Epidermal melanocyte (primary cell): Measurements from ENCODE around the gene KCNQ2.
"Not testable (repeated sequence)": the region's sequence is repeated elsewhere in the genome, so short reads cannot be mapped to it uniquely, and the experiment has no call there.

Experiments
- DNase-seq: peaks from one replicate; pipeline ENCODE4 v3.0.0; 2011; ENCODE audit warnings: low spot score; ENCODE audit not compliant: insufficient read length

KCNQ2 gene

GRCh38 chr20:63491078-63491477, 18.6 kb upstream of the KCNQ2 start:
- no peak for DNase-seq

- DNase-seq, result no peak
Measured at GRCh38 chr20:63490416-63490815, 18.0 kb upstream of the KCNQ2 start.

GRCh38 chr20:63488315-63489251, 16.1 kb upstream of the KCNQ2 start:
- no peak for DNase-seq

- no peak for DNase-seq
Measured at GRCh38 chr20:63487781-63488241, 15.4 kb upstream of the KCNQ2 start.

GRCh38 chr20:63487116-63487764, 14.8 kb upstream of the KCNQ2 start:
- DNase-seq, result no peak

- no peak for DNase-seq
Measured at GRCh38 chr20:63486300-63486855, 13.9 kb upstream of the KCNQ2 start.

- no peak for DNase-seq
Measured at GRCh38 chr20:63484651-63485403, 12.4 kb upstream of the KCNQ2 start.

- DNase-seq, result no peak
Measured at GRCh38 chr20:63484236-63484635, 11.8 kb upstream of the KCNQ2 start.

- DNase-seq, result no peak
Measured at GRCh38 chr20:63483834-63484233, 11.4 kb upstream of the KCNQ2 start.

- DNase-seq, result no peak
Measured at GRCh38 chr20:63482021-63482587, 9.6 kb upstream of the KCNQ2 start.

- DNase-seq, result no peak
Measured at GRCh38 chr20:63481503-63481902, 9.0 kb upstream of the KCNQ2 start.

- DNase-seq, result not testable (repeated sequence)
Measured at GRCh38 chr20:63479695-63480419, 7.4 kb upstream of the KCNQ2 start.

GRCh38 chr20:63478346-63479302, 6.2 kb upstream of the KCNQ2 start:
- DNase-seq, result no peak

- DNase-seq, result no peak
Measured at GRCh38 chr20:63477944-63478343, 5.5 kb upstream of the KCNQ2 start.

GRCh38 chr20:63477061-63477616, 4.7 kb upstream of the KCNQ2 start:
- no peak for DNase-seq

- no peak for DNase-seq
Measured at GRCh38 chr20:63475209-63475608, 2.8 kb upstream of the KCNQ2 start.

- no peak for DNase-seq
Measured at GRCh38 chr20:63473555-63474449, 1.3 kb upstream of the KCNQ2 start.

GRCh38 chr20:63472862-63473390, 471 bp upstream of the KCNQ2 start:
- DNase-seq, result no peak
